ENCODE data around the gene MYH9.

MYH9 gene

DNA sequence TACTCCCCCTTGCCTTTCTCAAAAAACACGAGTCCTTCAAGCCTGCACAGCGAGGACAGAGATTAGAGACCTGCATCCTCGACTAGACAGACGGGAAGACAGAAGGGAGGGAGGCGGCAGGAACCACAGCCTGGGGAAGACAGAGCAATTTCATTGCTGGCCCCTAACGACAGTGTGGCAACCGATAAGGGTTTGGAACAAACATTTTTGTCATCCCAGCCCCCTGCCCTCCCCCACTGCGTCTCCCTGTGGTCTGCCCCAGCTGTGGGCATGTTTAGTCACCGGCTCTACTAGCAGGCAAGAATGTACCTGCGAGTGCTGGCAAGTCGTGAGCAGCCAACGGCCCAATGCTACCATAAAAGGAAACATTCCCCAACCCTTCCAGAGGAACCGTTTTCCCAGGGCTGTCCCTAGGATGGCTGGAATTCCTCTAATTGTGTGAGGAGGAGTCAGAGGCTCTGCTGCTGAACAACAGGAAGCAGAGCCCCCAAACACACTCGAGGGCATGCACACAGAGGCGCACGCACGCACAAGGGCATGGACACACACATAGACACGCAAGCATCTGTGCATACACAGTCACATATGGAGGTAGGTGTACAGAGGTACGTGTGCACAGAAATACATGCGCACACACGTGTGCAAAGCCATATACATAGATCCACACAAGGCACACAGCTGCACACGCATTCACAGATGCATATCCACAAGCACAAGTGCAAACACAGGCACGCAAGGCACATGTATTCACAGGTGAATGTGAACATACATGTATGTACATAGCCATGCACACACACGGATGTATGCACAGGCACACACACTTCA, 58.3 kb downstream of the MYH9 start:
- no peak for DNase-seq

DNA sequence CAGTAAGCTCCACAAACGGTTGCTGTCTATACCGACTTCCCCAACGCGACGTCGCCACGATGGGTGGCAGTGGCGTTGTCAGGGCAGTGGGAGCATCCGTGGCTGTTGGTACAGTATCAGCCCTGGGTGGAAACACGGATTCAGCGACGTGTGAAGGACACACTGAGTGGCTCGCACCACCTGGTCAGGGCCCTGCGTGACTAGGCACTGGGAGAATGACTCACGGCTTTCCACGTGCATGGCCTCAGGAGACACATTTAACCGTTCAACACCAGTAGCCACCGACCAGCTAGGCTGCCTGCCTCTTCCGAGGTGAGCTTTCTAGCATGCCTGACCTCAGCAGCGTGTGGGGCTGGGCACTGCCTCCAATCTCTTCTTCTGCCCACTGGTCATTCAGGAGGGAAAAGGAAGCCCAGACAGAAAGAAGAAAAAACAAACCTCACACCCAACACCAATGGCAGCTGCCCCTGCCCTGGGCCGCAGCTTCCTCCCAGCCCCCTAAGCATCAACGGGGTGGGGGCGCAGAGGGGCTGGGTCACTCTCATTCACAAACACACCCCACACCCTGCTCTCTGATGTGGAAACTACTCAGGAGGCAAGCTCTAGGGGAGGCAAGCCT, 59.0 kb downstream of the MYH9 start:
- no peak for DNase-seq

DNA sequence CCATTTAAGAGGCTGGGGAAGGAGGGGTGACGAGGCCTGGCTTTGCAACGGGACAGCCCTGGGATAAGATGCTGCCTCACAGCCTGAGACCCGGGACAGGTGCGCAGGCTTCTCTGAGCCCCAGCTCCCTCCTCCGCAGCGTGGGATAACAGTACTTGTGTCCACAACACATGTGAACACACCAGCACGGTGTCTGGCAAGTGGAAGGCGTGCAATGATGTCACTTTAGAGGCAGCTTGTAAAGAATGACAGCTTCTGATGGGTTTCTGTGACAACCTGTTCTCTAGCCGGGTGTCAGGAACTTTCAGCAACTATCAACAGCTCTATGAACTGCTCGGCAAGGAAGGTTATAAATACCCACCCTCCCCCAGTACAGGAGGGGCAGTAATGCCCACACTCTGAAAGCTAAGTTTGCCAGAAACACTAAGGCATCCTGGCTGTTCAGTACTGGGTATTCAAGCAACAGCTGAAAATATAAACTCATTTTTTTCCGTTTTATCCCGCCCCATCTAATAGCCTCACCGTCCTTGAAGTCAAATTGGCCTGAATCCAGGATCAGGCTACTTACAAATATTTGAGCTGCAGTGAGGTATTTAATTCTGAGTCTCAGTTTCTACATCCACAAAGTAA, 59.7 kb downstream of the MYH9 start:
- DNase-seq: no peak

DNA sequence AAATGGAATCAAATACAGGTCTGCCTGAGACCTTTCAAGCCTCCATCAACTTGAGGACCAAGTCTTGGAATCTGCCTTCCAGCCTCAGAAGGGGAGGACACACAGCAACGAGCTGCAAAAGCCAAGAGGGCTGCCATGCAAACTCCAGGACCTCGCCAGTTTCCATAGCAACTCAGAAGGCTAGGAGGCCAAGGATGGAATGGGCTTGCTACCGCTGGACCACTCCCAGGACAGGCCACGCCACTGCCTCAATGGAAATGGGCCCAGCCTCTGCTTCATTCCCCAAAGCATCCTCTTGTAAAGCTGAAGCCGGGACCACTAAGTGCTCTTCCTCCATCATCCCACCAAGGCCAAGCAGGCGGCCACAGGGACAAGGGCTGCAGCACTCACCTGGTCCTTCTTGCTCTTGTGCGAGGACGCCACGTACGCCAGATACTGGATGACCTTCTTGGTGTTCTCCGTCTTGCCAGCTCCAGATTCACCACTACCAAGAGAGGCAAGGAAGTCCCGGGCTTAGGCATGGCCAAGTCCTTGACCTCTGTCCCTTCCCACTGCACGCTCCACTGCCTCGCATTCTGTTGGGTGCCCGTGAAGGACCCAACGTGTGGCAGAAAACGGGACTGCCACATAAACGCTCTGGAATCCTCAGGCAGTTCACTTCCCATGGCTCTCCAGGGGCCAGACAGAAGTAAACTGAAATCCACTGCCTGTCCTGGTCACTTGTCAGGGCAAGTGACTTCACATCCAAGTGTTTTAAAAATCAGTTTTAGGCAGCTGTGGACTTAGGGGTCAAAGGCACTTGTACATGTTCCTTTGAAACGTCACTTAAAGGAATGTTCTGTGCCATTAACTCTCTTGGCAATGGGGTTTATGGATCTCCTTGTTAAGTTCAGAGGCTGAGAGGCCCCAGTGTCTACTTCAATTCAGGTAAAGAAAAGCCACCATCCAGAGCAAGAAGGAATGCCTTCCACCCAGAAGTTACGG, 61.3 kb downstream of the MYH9 start:
- no peak for DNase-seq

DNA sequence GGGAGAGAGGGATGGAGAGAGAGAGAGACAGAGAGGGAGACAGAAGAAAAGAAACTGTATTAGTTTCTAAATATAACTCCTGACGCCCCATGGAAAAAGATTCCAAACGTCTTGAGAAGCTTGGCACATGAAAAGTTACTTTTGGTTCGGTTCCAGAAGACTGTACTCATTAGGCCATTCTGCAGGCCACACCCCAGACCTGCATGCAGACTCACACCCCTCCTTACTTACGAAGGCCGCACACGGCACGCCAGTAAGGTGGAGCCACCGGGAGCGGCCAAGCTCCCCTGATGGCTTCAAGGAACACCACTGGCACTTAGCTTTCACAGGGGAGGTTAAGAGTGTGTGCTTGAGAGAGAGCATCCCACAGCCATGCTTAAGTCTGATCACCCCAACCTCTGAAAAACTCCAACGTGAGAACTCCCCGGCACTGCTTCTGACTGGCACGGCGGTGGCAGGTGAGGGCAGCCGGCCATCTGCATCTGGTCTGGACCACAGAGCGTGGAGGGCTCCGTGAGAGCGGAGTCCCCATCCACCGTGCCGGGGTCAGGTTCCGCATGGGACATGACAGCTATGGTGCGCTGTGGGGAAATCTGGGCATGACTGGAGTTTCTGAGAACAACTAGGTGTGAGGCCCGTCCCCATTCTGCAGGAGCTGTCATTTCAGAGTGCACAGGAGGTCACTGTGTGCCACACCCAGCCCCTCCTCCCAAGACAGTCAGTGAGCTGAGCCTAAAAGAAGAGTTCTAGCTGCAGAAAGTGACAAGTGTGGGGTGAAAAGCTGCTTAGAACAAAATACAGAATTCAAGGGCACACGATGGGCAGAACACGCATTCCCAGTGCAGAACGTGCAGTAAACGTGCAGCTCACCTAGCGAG, 62.4 kb downstream of the MYH9 start:
- DNase-seq: no peak

DNA sequence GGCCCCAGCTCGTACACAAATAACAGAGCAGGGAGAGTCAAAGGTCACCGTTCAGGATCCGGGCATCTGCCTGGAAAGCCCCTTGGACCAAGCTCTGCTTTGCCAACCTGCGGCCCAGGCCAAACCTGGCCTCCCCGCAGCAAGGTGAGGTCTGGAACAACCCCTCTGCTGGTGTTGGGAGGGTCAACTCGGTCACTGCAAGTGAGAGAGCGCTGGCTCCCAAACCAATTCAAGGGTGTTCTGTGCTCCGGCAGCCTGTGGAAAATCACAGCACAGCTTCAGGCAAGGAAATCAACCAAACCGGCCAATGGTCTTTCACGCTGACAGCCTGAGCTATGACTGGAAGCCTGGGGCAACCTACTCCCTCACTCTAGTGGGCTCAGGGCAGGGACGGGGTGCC, 63.4 kb downstream of the MYH9 start:
- no peak for DNase-seq

DNA sequence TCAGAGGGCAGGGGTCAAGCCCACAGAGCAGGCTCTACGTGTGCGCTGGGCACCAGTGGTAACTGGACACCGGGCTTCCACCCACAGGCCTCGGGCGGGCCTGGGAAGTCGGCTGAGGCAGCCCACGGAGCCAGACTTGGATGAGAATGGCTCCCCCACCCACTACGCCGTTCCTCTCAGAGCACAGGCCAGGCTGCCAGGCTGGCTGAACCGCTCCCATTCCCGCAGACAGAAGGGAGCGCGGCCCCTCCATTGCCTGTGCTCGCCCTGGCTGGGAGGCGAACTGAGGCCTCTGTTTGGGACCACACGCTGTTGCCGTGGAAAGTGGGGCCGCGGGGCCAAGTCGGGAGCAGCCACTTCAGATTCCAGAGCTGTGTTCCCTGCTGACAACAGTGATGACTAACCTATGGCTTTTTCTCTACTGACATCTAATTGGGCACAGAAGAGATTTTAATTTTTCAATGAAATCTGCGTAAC, 63.9 kb downstream of the MYH9 start:
- peak; percentile 87 for DNase-seq

DNA sequence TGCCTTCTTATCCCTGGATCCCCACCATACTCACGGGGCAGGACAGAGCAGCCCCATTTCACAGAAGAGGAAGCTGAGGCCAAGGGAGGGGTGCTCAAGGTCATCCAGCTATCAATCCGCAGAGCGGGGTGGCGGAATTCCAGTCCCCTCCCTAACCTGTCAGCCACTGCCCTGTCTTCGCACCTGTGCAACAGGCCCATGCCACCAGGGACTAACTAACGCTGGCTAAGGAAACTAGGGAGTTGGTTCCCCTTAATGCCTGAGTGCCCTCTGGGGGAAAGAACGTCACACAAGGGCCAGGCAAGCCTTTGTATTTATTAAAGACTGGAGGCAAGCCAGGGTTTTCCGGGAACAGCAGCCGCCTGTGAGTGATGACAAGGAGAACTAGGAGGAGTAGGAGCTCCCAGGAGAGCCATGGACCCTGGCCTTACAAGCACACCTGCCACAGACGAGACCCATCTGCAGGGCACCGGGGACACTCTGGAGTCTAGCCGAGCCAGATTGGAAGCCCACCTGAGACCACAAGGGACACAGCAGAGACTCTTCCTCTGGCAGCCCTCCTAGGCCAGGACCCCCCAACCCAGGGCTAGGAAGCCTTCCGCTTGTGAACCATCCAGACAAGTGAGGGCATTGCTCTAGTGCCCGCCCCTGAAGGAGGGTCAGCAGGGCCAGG, 64.4 kb downstream of the MYH9 start:
- DNase-seq: peak; percentile 49

DNA sequence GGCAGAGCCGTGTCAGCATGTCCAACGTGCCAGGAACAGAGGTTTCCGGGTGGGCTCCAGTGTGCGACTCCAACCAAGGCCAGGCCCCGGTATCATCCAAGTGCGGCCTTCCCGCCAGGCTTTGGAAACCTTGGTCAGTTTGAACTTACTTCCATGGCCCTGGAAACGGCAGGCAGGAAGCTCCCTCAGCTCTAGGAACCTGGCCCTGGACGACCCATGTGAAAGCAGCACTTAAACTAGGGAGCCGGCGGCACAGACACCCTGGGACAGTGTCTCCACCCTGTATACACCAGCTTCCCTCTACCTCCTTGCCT, 65.2 kb downstream of the MYH9 start:
- DNase-seq: no peak

DNA sequence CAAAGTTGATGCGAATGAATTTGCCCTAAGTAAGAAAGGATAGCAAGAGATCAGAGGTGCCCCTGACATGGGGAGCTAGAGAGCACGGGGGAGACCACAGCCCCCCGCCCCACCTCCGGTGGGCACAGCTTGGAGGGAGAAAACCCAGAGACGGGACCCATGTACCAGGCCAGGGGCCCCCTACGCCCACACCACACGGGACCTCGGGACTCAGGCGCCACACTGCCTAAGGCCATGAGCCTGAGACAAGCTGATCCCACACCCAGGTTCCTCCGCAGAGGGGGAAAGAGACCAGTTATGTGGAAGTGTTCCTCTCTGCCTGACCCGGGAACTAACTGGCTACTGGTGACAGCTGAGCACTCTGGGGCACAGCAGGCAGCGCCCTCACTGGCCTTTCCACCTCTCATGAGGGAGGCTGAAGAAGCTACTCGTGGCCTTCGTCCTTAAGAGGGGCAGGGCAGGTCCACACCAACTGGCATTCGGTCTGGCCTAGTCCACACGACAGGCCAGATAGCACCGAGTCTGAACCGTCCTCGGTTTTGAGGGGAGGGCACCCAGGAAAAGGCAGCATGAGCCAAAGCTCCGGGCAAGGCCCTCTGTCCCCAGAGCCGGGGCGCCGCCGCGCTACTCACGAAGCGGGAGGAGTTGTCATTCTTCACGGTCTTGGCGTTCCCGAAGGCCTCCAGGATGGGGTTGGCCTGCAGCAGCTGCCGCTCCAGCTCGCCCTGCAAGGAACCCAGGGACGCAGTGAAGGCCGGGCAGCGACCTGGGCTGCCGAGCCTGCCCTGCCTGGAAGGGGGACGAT, 65.8 kb downstream of the MYH9 start:
- no peak for DNase-seq

DNA sequence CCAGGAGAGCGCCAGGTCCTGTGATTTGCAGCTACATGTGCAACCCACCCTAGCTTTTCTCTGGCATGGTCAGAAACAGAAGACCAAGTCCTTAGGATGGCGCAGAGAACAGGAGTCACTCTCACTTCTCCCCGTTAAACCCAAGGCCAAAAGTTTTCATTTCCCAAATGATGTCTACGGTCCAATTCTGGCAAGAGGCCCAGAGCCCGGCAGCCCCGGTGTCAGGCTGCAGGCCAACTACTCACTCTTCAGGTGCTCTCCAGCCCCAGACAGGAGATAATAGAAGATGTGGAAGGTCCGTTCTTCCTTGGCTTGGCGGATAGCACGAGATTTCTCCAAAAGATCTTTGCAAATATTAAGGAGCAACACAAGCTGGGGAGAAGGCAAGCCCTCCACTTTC, 67.2 kb downstream of the MYH9 start:
- no peak for DNase-seq

DNA sequence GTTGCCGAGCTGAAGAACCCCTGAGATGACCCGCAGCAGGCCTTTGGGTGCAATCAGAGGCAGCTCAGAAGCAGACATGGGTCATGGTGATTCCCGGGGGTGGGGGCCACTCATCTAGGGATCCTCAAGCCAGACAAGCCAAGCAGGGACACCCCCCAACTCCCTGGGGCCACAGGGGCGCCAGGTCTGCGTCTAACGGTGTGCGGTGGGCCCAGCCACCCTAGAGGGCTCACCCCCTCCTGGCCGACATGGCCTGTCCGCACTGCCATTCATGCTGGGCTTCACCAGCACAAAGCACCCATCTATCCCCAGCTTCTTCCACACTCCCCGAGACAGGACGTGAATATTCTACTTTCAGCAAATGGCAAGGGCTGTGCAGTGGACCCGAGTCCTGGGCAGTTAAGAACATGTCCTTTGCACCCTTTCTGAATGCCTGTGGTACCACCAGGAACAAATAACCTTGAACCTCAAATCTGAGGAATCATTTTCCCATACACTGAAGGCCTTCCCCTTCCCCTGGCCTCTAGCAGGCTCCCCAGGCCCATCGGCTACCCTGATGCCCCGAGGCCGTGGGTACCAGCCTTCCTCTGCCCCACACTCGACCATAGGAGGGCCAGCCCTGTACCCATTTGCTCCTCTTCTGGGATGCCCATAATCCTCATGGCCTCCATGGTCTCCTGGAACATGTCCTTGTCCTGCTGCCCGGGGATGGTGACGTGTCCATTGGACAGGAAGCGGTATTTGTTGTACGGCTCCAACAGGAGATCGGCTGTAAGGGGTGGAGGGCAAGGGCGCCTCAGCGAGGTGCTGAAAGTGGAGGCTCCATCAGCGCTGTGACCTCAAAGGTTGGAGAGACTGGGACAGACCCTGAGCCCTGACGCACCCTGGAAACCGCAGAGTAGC, 67.9 kb downstream of the MYH9 start:
- no peak for DNase-seq

DNA sequence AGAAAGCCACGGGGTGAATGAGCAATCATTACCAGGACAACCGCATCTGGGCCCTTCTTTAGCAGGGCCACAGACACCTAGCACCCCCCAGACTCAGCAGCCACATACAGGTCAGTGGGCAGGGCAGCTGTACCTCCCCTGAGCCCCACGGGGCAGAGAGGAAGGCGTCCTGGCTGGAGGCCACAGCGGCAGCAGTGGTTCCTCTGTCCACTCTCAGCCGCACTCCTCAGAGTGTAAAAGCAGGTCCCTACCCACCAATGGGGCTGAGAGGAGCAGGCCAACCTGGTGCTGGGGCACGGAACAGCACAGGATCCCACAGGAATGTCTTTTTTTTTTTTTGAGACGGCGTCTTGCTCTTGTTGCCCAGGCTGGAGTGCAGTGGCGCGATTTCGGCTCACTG, 69.3 kb downstream of the MYH9 start:
- no peak for DNase-seq

DNA sequence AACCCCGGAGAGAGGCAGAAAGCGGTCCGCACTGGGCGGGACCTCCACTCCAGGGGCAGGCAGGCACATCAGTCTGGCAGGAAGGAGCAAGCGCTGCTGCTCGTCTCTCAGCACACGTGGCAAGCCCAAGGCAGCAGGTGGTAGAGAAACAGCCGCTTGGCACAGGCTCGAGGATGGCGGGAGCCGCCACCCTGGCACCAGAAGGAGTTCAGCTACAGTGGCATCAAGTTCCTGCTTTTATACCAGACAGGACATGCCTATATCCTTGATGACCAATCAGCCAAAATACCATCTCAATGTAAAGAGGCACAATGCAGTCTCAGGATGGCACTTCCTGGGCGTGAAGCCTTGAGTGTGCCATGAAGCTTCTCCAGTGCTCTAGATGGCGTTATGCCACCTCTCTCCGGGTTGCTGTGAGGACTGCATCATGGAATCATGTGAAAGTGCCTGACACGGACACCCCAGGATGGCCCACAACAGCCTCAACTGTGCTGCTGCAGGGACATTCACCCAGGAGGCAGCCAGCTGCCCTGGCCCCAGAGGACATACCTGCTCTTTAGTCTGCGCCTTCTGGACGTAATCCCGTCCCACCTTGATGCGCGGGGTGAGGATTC, 70.0 kb downstream of the MYH9 start:
- no peak for DNase-seq

DNA sequence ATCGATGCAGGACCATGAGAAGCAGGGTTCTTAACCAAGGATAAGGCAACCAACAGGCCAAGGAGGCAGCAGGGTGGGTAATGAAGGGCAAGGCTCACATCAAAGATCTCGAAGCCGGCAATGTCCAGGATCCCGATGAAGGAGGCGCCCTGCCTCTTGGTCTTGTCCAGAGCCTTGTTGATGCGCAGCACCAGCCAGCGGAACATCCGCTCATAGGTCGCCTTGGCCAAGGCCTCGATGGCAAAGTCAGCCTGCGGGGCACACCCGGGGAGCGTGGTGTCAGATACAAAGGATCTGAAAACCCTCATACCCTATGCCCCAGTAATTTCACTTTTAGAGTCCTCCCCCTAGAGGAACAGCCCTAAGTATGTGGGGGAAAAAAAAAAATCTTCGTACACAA, 71.3 kb downstream of the MYH9 start:
- DNase-seq: no peak

DNA sequence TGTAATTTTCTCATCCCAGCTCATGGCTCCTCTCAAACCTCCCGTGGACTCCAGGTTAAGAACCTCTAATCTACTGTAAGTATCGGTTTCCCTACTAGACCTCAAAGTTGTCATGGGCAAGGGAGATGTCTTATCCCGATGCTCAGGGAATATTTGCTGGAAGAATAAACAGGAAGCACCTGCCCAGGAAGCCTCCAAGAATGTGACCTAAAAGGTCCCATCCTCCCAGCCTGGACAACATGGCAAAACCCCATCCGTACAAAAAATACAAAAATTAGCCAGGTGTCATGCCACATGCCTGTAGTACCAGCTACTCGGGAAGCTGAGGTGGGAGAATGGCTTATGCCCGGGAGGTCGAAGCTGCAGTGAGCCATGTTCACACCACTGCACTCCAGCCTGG, 72.4 kb downstream of the MYH9 start:
- DNase-seq: no peak

DNA sequence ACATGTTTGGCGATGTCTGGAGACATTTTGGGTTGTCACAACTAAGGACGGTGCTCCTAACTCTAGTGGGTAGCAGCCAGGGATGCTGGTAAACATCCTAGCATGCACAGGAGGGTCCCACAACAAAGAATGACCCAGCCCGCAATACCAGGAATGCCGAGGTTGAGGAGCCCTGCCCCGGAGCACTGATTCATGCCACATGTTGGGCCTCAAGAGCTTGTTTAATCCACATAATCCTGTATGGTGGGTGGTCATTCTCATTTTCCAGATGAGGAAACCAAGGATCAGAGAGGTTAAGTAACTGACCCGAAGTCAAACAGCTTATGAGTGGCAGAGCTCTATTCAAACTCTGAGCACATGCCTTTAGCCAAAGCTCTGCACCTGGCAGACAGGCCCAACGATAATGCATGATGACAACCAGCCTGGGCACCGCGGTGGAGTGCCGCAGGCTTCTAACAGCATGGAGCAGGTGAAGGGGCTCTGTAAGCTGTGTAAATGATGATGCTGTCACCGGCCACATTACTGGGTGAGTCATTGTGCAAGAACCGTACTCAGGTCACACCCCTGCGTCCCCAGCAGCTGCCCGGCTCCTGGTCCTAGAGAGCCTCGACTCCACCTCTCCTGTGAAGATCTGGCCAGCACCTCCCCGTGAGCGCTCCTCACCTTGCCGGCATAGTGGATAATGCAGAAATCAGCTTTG, 76.2 kb downstream of the MYH9 start:
- DNase-seq: no peak

DNA sequence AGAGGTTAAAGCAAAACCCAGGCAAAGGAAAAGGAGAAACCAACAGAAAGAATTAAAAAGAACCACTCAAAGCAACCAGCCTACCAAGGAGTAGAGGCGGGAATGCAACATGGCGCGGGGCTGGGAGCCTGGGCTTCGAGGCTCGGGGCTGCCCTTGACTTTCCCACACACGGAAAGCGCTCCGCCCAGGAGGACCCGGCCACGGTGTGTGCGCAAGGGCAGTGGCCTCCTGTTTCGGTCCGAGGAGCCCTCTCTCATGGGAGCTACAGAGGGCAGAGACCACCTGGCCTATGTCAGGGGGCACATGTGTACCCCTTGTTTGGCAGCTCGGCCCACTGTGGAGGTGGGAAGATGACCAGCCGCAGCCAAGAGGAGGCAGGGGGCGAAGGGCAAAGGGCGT, 78.9 kb downstream of the MYH9 start:
- no peak for DNase-seq

Measured in left hindlimb (tissue), 1 donor.